Neutrophil (primary cell): ENCODE results near the gene GPRC5A.
A peak's percentile ranks its signal among the peaks of the same experiment; 100 is the strongest.

Source experiments
- H3K27ac ChIP-seq: fragments of 200-600 bp; sonication (generic); 2 replicates; pipeline ENCODE4 v1.5.1; 2016; ENCODE audit warnings: mild to moderate bottlenecking, moderate library complexity
- H3K27me3 ChIP-seq: fragments of 200-600 bp; sonication (generic); 2 replicates; pipeline ENCODE4 v1.6.0; 2016; ENCODE audit warnings: mild to moderate bottlenecking
- H3K36me3 ChIP-seq: fragments of 200-600 bp; sonication (generic); 2 replicates; pipeline ENCODE4 v1.5.1; 2017
- H3K4me1 ChIP-seq, 2 experiments: fragments of 200-600 bp in 1 of 2; sonication (generic) in 1 of 2; 1 replicate in 1 of 2; 2 replicates in 1 of 2; pipeline versions ENCODE4 v1.5.1 to v1.6.1; 2013 to 2016; ENCODE audit warnings: low read depth in 1 of 2, low read length in 1 of 2, mild to moderate bottlenecking in 1 of 2, moderate library complexity in 1 of 2; ENCODE audit not compliant: control insufficient read depth in 1 of 2, insufficient read depth in 1 of 2
- H3K4me3 ChIP-seq, 2 experiments: fragments of 200-600 bp in 1 of 2; sonication (generic) in 1 of 2; 1 replicate in 1 of 2; 2 replicates in 1 of 2; pipeline ENCODE4 v1.5.1; 2013 to 2016; ENCODE audit warnings: low read depth in 1 of 2, low read length in 1 of 2, mild to moderate bottlenecking in 1 of 2, moderate library complexity in 1 of 2
- H3K9me3 ChIP-seq: fragments of 200-600 bp; sonication (generic); 2 replicates; pipeline ENCODE4 v1.5.1; 2016
- CTCF ChIP-seq: fragments of 200-600 bp; sonication (generic); IDR thresholded peaks from 2 replicates; pipeline ENCODE4 v1.5.1; 2016; ENCODE audit warnings: antibody characterized with exemption

GPRC5A gene

GRCh38 chr12:12922978-12923377, 31.6 kb downstream of the GPRC5A start:
- no peak for TF ChIP-seq CTCF
- H3K9me3 ChIP-seq = no peaks in the 10 kb centered on the region
- H3K27ac ChIP-seq = no peak overlapping the region
- H3K4me3 ChIP-seq = no peak overlapping the region
- H3K27me3 ChIP-seq = no peaks in the 10 kb centered on the region
- H3K36me3 ChIP-seq = no peaks in the 10 kb centered on the region
- no peaks in the 10 kb centered on the region for H3K4me1 ChIP-seq

GRCh38 chr12:12924169-12924568, 32.8 kb downstream of the GPRC5A start:
- no peak overlapping the region for H3K27ac ChIP-seq
- no peaks in the 10 kb centered on the region for H3K4me1 ChIP-seq
- no peaks in the 10 kb centered on the region for H3K27me3 ChIP-seq
- no peaks in the 10 kb centered on the region for H3K36me3 ChIP-seq
- H3K4me3 ChIP-seq = no peak overlapping the region
- H3K9me3 ChIP-seq = no peaks in the 10 kb centered on the region
- TF ChIP-seq CTCF = no peak

DNA sequence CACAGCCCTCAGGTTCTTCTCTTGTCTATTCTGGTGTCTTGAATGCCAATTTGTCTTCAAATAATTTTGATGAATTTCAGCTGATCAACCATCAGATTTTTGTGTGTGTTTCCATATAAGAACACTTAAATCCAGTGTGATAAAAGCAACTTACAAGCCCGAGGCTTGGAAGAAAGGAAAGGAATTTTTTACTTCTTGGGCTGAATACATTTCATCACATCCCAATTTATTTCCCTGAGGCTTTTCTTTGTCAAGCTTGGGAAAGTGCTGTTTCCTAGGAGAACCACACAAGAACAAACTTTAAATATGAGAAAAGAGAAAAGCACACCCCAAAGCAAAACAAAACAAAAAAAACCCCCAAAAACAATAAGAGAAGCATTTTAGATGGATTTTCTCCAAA, 34.0 kb downstream of the GPRC5A start:
- Histone ChIP-seq H3K27ac (no peak overlapping the region), H3K27me3 (no peaks in the 10 kb centered on the region), H3K4me3 (no peak overlapping the region), H3K9me3 (no peaks in the 10 kb centered on the region), H3K36me3 (no peaks in the 10 kb centered on the region), H3K4me1 (no peaks in the 10 kb centered on the region)
- no peak for TF ChIP-seq CTCF

DNA sequence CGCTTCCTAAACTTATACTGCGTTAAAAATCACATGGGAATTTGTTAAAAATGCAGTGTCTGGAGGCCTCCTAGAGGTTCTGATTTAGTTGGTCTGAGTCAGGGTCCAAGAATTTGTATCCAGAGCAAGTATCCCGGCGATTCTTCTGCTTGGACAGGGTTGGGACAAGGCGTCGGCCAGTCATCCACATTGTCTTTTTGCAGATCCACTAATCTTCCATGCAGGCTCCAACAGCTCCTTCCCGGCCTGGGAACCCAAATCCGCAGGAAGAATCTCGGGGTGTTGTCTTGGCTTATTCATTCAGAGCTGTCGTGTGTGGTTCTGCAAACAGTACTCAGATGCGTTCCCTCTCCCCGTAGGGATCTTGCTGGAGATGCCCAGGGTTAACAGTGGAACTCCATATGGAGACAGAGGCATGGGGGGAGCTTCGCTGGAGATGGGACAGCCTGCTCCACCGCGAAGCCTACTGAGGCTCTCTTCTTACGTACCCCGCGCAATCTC, 35.3 kb downstream of the GPRC5A start:
- no peak for TF ChIP-seq CTCF
- H3K9me3 ChIP-seq = no peaks in the 10 kb centered on the region
- H3K4me3 ChIP-seq = no peak overlapping the region
- H3K27me3 ChIP-seq = no peaks in the 10 kb centered on the region
- H3K4me1 ChIP-seq = peaks cover 0 to 5% of the 10 kb centered on the region in 2 experiments
- H3K36me3 ChIP-seq = no peaks in the 10 kb centered on the region
- no peak overlapping the region for H3K27ac ChIP-seq

DNA sequence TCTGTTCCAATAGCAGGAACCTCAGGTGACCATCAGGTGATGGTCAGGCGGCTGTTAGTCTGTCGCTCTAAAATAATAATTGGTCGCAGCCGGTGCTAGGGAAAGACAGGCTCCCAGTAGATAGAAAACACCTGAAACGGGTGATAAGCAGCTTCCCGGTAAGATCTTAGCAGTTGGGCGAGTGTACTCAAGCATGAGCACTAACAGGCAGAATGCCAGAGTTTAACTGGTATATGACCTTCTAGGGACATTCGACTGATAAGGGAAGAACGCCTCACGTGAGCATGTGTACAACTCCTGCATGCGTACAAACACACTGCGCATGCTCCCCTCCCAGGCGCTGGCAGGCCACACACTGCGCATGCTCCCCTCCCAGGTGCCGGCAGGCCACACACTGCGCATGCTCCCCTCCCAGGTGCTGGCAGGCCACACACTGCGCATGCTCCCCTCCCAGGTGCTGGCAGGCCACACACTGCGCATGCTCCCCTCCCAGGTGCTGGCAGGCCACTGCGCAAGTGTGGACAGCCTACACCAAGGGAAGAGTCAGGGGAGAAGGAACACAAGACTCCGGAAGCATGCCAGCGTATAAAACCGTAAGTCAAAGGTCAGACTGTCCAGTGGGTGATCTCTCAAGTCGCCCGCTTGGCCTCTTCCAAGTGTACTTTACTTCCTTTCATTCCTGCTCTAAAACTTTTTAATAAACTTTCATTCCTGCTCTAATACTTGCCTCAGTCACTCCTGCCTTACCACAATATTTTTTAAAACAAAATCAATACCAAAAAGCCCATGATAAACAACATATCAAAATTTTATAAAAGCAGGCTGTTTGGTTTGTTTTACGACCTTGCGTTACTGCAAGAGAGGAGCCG, 36.1 kb downstream of the GPRC5A start:
- H3K4me1 ChIP-seq = peaks cover 0 to 5% of the 10 kb centered on the region in 2 experiments
- H3K36me3 ChIP-seq = no peaks in the 10 kb centered on the region
- no peak for TF ChIP-seq CTCF
- peak overlapping the region; percentile 17 for H3K27ac ChIP-seq
- no peaks in the 10 kb centered on the region for H3K9me3 ChIP-seq
- no peaks in the 10 kb centered on the region for H3K27me3 ChIP-seq
- H3K4me3 ChIP-seq = no peak overlapping the region
